Mesangial cell (primary cell): ENCODE measurements around the gene FAM13A. TPM values are rescaled to one million over a fixed set of nuclear protein-coding genes. Genes with fewer than 3 reads are reported as not detected.

Source experiments
- total RNA-seq: library from RNA; depleted of rRNA; stranded (reverse); fragments of >200 nt; gene quantifications from 2 replicates; pipeline ENCODE4 v1.2.3, GENCODE V29; 2015

Gene FAM13A
- 4.9 and 6.0 TPM in 2 replicates for total RNA-seq

GRCh38 chr4:89056953-89057398 is at the start of gene FAM13A:
TSS of gene FAM13A (minus strand) at chr4:89057185. CDS start at chr4:89056964, 221 bp downstream.

GRCh38 chr4:88697588-88698329 is 359.2 kb downstream of the FAM13A start, which contains the start of gene NAP1L5:
TSS of gene NAP1L5 (minus strand) at chr4:88697829. CDS start at chr4:88697754, 75 bp downstream.

Other genes with a start within 250 kb of the FAM13A start
- gene TIGD2, start 54.3 kb upstream of the FAM13A start, total RNA-seq, result 3.4 and 6.1 TPM in 2 replicates